Colonic mucosa (tissue), 4 donors: ENCODE measurements around the gene SLC25A48. TPM values are rescaled to one million over a fixed set of nuclear protein-coding genes. Genes with fewer than 3 reads are reported as not detected.

ENCODE experiments used
- DNase-seq: peaks from one replicate; pipeline ENCODE4 v3.0.0-alpha.2; 2020
- H3K27ac ChIP-seq: fragments of 200-600 bp; one replicate; pipeline ENCODE4 v1.8.0; 2021
- H3K27me3 ChIP-seq: fragments of 200-600 bp; one replicate; pipeline ENCODE4 v1.8.0; 2021
- H3K36me3 ChIP-seq: fragments of 200-600 bp; one replicate; pipeline ENCODE4 v1.8.0; 2021
- H3K4me1 ChIP-seq: fragments of 200-600 bp; one replicate; pipeline ENCODE4 v1.8.0; 2021; ENCODE audit warnings: mild to moderate bottlenecking
- H3K4me3 ChIP-seq: fragments of 200-600 bp; one replicate; pipeline ENCODE4 v1.8.0; 2021
- H3K9ac ChIP-seq, 2 donors: one replicate each; pipeline ENCODE4 v1.7.0; 2013; ENCODE audit warnings: control low read depth in 2 of 2, low read depth in 2 of 2, low read length in 2 of 2
- H3K9me3 ChIP-seq: fragments of 200-600 bp; one replicate; pipeline ENCODE4 v1.8.0; 2021
- intact Hi-C: fragments of 100-400 bp; cut with DNase I; formaldehyde crosslinking; loops from one replicate; pipeline ENCODE4 v1.14.1; 2022
- total RNA-seq, 2 donors: library from RNA; stranded (reverse); fragmentation: NEBNext Ultra II Directional in 1 of 2; extraction: Animal tissue kit (Norgen Biotek cat#: 25700) in 1 of 2; gene quantifications; one replicate each; pipeline ENCODE4 v1.2.1, GENCODE V29; 2021
- TF ChIP-seq, protein P1 (sequence below): fragments of 200-600 bp; IDR thresholded peaks from one replicate; pipeline ENCODE4 v1.8.0; 2022; ENCODE audit warnings: antibody characterized with exemption, mild to moderate bottlenecking
- donor health status: healthy.
- donor health status: DM: no; HTN: no; CAD: no.
- donor health status: DM: no; HTN: no; CAD: no.

Gene SLC25A48
- total RNA-seq, 2 donors from 2014 or later, result 4.1 to 6.0 TPM

DNA sequence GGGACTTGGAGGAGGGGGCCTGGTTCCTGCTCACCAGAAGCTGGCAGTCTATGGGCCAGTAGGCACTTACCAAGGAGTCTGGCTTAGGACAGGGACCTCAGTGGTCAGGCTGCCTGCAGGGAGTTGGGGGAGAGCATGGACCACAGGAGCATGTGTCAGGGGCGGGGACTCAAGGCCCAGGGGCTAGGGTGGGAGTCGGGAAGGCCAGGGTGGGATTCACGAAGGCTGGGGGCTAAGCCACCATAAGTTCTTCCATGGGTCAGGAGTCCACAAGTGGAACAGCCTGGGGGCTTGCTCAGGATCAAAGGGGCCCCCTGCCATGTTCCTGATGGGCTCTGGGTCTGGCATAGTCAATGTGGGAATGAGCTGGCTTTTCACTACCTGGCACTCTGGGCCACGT, 11.5 kb upstream of the SLC25A48 start:
- intact Hi-C loops, result loop anchor here (10.0 kb wide), 1 partner anchor 358 kb away; no protein-coding TSS in a partner anchor
- H3K36me3 ChIP-seq, result no peaks in the 10 kb centered on the region

DNA sequence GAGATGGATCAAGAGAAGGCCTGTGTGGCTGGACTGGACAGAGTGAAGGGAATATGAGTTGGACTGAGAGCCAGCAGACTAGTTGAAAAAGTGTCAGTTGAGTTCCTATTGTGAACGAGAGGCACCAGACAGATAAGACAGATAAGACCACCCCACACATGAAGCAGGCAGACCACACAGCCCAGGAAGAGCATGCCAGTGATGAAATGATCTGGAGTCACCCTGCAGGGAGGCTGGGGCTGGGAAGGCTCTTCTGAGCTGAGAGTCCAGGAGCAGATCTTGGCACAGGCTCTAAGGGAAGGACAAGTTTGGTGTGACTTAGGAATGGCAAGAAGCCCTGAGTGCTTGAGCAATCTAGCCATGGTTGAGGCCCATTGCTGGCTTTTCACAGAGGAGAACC, 10.6 kb upstream of the SLC25A48 start:
- Histone ChIP-seq H3K9me3 (no peaks in the 10 kb centered on the region), H3K36me3 (no peaks in the 10 kb centered on the region), H3K4me3 (no peak overlapping the region), H3K9ac (no peak overlapping the region), H3K27ac (no peak overlapping the region), H3K27me3 (no peaks in the 10 kb centered on the region), H3K4me1 (no peaks in the 10 kb centered on the region)
- intact Hi-C loops, result loop anchor here (10.0 kb wide), 1 partner anchor 359 kb away; no protein-coding TSS in a partner anchor
- no peak for DNase-seq
- TF ChIP-seq, protein P1, sequence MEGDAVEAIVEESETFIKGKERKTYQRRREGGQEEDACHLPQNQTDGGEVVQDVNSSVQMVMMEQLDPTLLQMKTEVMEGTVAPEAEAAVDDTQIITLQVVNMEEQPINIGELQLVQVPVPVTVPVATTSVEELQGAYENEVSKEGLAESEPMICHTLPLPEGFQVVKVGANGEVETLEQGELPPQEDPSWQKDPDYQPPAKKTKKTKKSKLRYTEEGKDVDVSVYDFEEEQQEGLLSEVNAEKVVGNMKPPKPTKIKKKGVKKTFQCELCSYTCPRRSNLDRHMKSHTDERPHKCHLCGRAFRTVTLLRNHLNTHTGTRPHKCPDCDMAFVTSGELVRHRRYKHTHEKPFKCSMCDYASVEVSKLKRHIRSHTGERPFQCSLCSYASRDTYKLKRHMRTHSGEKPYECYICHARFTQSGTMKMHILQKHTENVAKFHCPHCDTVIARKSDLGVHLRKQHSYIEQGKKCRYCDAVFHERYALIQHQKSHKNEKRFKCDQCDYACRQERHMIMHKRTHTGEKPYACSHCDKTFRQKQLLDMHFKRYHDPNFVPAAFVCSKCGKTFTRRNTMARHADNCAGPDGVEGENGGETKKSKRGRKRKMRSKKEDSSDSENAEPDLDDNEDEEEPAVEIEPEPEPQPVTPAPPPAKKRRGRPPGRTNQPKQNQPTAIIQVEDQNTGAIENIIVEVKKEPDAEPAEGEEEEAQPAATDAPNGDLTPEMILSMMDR, result no peak

More for the DNA sequence above, 11.5 kb upstream of the SLC25A48 start:
- Histone ChIP-seq H3K9me3 (no peaks in the 10 kb centered on the region), H3K27ac (no peak overlapping the region), H3K4me3 (no peak overlapping the region), H3K9ac (no peak overlapping the region), H3K27me3 (no peaks in the 10 kb centered on the region), H3K4me1 (no peaks in the 10 kb centered on the region)
- TF ChIP-seq, protein P1, result no peak
- no peak for DNase-seq

DNA sequence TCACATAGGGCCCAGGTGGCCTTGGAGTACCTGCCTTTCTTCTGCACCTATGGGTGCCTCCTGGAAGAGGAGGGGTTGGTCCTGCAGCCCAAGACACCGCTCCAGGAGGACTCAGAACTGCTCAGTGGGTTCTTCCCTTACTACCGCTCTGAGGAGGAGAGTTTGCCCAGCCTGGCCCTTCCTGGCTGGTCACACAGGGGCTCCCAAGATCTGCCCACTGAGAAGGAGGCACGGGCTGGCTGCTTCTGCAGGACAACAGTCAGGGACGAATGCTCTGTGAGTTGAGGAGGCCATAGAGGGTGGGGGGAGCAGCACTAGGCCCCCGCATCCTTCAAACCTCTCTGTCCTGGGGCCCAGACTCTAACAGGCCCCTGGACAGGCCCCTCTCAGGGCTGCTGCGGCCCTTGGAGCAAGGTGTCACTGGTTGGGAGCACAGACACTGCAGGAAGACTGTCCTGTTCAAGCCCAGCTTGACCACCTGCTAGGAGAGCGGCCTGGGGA, 9.9 kb upstream of the SLC25A48 start:
- Histone ChIP-seq H3K36me3 (no peaks in the 10 kb centered on the region), H3K4me1 (no peaks in the 10 kb centered on the region), H3K9ac (no peak overlapping the region), H3K9me3 (no peaks in the 10 kb centered on the region), H3K27me3 (no peaks in the 10 kb centered on the region), H3K4me3 (no peak overlapping the region), H3K27ac (no peak overlapping the region)
- intact Hi-C loops, result loop anchor here (10.0 kb wide), 1 partner anchor 360 kb away; no protein-coding TSS in a partner anchor
- DNase-seq, result no peak
- TF ChIP-seq, protein P1, result no peak

GRCh38 chr5:135825373-135826220, 8.9 kb upstream of the SLC25A48 start:
- no peaks in the 10 kb centered on the region for H3K27me3 ChIP-seq
- H3K36me3 ChIP-seq, result no peaks in the 10 kb centered on the region
- H3K9ac ChIP-seq, result no peak overlapping the region
- TF ChIP-seq, protein P1, result no peak
- H3K27ac ChIP-seq, result no peak overlapping the region
- DNase-seq, result no peak
- no peaks in the 10 kb centered on the region for H3K9me3 ChIP-seq
- intact Hi-C loops, result loop anchor here (10.0 kb wide), 1 partner anchor 361 kb away; no protein-coding TSS in a partner anchor
- no peaks in the 10 kb centered on the region for H3K4me1 ChIP-seq
- H3K4me3 ChIP-seq, result no peak overlapping the region

GRCh38 chr5:135826221-135826525, 8.3 kb upstream of the SLC25A48 start:
- DNase-seq, result no peak
- Histone ChIP-seq H3K4me1 (no peaks in the 10 kb centered on the region), H3K36me3 (no peaks in the 10 kb centered on the region), H3K4me3 (no peak overlapping the region), H3K27me3 (no peaks in the 10 kb centered on the region), H3K9ac (no peak overlapping the region), H3K9me3 (no peaks in the 10 kb centered on the region), H3K27ac (no peak overlapping the region)
- intact Hi-C loops, result loop anchor here (10.0 kb wide), 1 partner anchor 361 kb away; no protein-coding TSS in a partner anchor
- TF ChIP-seq, protein P1, result no peak
